Stimulated activated CD8-positive, alpha-beta memory T cell treated with anti-CD3 and anti-CD28 coated beads, Interleukin-7, amount 100 ng/mL, for 4 hours (primary cell): ENCODE results near the gene LPAR5.
"Not testable (repeated sequence)": the region's sequence is repeated elsewhere in the genome, so short reads cannot be mapped to it uniquely, and the experiment has no call there.

ENCODE experiments used
- DNase-seq, 2 donors: peaks; one replicate each; pipeline ENCODE4 v3.0.0-alpha.2; 2020; ENCODE audit warnings: low read depth in 2 of 2

LPAR5 gene

DNA sequence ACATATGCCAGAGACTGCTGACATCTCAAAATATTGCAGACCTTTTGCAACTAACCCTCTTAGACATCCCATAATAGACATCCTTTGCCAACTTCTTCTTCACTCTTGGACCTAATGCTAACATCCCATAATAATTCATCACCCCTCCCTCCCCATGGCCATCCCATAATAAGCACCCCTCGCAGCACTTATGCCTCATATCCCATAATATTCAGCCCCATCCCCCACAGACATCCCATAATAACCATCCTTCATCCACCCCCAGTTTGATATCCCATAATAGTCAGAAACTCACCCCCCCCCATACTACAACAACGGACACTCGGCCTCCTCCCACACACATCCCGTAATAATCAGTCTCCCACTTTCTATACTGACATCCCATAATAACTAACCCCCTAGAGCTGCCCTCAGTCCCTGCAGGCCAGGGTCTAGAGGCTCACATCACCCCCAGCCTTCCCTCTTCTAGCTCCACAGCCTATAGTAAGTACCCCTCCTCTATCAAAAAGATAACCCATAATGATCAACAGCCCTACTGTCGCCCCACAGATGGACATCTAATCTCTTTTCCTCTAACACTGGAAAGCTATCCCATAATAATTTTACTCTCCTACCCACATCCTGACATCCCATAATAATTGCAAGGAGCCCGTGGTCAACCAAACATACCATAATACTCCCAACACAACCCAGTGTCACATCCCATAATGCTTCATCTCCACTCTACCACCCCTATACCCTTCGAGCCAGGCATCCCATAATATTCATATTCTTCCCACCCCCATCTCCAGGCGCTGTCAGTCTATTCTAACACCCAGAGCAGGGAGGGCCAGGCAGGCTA lies 27.8 kb downstream of the LPAR5 start:
- DNase-seq: peak; percentile 47 to 57

DNA sequence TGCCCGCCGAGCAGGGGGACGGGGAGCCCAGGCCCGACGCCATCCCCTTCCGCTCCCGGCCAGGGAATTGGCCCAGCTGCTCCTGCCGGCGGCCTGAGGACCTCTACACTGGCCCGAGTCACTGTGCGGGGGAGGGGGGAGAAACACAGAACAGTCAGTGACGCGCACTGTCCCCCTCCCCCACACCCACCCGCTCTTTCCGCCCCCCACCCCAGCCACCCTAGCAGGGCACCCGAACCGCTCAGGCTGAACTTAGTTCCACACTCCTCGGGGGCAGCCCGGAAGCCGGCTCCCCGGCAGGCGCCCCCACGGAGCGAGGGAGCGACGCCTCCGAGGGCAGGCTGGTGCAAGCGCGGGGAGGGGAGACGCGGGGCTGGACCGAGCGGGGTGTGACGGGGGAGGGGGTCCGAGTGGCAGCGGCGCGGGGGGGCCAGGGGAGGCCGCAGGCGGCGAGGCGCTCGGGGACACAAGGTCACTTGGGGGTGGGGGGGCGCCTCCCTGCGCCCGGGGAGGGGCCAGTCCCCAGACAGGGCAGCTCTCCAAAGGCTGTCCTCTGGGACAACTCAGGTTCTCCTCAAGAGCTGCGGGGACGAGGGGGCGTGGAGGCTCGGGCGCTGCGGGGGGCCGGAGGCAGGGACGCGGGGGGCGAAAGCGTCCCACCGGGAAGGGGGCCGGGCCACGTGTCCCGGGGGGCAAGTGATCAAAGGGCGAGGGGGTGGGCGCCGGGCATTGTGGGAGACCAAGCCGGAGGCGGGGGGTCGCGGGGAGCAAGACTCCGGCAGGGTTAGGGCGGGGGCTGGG lies 29.2 kb downstream of the LPAR5 start:
- DNase-seq: peak; percentile 55 to 75

DNA sequence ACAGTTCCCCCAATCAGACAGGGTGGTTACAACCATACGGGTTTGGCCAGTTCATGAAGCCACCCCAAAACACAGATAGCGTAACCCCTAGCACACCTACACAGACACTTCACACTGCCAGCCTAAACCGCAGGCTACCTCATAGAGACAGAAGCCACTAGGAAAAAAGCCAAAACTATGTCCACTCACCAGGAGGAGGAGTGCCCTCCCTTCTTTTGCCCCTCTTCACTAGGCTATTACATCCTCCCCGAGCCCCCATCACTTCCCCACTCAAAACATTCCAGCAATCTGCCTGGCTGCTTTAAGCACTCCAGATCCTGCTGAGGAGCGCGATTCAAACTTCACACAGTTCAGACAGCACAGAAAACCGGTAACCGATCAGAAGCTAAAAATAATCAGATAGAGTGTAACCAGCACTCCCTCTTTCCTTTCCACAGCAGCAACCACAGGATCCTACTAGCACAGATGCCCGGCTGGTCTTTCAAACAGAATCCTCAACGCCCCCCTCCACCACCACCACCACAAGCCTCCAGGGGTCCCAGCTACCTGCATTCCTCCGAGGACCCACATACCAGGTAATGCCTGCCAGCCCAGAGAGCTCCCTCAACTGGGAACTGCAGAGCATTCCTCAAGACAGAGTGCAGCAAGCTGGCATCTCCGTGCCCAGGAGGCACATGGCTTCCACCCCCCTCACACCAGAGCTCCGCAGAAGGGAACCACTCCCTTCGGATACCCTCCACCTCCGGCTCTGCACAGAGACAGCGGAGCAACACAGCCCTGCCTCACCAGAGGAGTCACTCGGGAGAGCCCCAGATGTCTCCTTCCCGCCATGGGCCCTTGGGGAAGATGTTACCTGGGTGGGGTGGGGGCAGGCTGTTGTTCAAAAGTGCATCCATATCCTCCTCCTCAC lies 30.1 kb downstream of the LPAR5 start:
- peak in 1 of 2 donors; percentile 23 for DNase-seq

DNA sequence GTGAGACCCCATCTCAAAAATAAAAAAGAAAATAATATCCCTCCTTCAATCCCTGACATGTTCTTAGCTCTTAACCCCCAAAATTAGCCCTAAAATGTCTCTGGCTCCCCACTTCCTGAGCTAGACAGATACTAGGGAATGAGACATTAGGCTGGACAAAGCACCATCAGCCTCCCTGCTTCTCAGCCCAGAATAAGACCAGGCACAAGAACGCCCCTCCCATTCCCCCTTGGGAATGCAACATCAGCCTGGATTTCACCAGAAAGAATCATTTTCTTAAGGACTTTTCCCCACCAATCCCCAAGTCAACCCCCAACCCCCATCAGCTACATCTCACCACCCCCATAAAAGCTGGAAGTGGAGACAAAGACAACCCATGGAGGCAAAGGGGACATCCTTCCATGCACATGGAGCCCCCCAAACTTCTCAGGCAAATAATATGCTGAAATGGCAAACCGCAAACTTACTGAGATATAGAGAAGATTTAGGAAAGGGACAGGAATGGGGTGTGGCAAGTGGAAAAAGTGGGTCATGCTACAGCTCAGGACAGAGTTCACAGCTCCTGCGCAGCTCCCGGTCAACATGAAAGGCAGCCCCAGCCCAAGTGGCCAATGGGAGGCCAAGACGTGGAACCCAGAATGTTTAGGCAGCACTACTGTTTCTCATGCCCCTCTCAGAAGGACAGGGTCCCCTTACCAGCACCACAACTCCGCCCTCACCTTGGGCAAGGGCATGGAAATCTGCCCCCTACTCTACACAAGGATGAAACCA lies 31.3 kb downstream of the LPAR5 start:
- no peak for DNase-seq

DNA sequence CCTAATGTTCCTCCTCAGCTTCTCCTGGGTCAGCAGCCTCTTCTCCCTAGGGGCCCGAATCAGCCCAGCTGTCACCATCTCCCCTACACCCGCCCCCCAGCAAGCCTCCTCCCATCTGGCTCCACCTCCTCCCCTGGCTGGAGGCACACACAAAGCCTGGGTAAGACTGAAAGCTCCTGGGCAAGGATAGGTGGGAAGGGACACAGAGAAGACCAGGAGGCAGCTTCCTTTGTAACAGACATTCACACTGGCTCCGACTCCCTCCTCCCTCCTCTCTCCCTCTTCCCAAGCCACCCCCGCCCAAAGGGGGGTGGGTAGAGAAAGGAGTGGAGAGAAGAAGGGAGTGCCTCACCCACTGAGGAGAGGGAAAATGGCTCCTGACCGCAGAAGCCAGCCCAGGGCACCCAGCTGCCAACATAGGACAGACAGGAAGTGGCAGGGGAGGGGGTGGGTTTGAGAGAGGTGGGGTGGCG lies 32.6 kb downstream of the LPAR5 start:
- no peak for DNase-seq

DNA sequence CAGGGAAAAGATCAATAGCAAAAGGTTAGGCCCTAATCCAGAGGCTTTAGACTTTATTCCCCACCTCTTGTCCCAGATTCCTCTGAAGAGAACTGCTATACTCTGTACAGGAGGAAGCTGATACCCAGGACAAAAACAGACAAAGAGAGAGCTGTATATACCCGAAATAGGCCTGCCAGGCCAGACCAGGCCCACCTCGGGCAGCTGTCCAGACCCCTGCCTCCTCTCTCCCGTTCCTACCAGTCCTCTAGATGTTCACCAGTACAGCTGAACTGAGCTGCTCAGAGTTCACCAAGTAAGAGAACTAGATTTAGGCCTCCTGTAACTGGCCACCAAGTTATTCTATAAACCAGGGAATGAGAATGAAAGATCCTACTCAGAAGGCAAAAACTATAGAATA lies 33.2 kb downstream of the LPAR5 start:
- DNase-seq: no peak

DNA sequence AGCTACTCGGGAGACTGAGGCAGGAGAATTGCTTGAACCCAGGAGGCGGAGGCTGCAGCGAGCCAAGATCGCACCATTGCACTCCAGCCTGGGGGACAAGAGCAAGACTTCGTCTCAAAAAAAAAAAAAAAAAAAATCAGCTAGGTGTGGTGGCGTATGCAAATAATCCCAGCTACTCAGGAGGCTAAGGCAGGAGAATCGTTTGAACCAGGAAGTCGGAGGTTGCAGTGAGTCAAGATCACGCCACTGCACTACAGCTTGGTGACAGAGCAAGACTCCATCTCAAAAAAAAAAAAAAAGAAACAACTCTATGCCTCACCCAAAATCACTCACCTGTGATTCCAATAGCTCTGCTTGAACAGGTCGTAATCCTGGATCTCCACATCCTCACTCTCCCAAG lies 40.1 kb downstream of the LPAR5 start:
- DNase-seq: not testable (repeated sequence)

DNA sequence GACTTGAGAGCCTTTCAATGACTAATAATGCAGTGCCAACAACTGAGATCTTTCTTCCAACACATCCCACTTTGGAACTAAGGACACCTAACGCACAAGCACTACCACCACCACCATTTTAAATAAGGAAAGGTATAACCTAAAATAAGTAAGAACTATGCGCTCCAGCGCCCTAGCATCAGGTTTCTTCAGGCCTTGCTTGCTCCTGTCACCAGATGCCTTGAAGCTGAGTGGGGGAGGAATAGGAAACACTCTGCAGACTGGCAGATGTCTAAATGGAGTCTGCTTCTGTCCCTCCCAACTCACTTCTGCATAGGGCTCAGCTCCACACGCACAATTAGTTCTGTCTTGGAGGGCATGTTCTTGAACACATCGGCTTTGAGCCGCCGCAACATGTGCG lies 43.7 kb downstream of the LPAR5 start:
- no peak for DNase-seq

DNA sequence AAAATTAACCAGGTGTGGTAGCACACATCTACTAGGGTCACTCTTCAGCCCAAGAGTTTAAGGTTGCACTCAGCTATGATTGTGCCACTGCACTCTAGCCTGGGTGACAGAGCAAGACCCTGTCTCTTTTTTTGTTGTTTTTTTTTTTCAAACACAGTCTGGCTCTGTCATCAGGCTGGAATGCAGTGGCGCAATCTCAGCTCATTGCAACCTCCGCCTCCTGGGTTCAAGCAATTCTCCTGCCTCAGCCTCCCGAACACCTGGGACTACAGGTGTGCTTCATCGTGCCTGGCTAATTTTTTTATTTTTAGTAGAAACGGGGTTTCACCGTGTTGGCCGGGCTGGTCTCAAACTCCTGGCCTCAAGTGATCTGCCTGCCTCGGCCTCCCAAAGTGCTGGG lies 49.2 kb downstream of the LPAR5 start:
- DNase-seq: not testable (repeated sequence)

DNA sequence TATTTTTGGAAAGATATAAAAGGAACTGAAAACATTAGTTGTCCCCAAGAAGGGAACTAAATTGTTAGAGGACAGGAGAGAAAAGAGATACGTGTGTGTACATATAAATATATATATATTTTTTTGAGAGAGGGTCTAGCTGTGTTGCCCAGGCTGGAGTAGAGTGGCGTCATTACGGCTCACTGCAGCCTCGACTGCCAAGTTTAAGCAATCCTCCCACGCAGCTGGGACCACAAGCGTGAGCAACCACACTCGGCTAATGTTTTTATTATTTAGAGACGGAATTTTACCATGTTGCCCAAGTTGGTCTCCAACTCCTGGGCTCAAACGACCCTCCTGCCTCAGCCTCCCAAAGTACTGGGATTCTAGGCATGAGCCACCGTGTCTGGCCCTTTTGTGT lies 51.5 kb downstream of the LPAR5 start:
- DNase-seq: no peak

DNA sequence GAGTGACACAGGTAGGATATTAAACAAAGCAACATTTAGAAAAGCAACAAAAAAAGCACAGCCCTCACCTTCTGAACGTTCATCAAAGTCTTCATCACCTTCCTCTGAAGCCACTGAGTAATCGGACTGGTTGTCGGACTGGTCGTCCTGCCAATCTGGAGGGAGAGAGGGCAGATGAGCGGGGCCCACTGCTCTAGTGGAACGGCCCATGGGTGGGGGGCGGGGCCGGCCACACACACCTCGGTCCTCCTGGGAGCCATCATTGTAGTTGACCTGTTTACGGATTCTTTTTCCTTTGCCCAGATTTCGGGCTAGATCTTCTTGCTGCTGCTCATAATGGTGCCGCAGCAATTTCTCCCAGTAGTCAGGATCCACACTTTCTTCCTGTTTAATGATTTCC lies 52.8 kb downstream of the LPAR5 start:
- no peak for DNase-seq

DNA sequence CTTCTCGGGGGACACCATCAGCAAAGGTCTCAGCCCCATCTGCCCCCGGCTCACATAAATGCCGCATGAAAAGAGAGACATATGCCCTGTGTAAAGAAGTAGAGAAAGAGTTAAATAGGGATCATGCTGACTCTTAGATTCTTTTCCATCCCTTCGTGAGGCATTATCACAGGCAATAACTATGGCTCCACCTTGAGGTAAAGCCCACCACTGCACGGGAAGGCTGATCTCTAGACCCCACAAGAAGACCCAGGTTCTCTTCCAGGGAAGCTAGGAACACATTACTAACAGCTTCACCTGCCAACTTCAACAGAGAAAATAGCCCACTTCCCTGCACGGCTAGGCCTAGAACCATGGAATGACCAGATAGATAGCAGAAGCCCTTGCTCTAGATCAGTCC lies 53.6 kb downstream of the LPAR5 start:
- DNase-seq: no peak

DNA sequence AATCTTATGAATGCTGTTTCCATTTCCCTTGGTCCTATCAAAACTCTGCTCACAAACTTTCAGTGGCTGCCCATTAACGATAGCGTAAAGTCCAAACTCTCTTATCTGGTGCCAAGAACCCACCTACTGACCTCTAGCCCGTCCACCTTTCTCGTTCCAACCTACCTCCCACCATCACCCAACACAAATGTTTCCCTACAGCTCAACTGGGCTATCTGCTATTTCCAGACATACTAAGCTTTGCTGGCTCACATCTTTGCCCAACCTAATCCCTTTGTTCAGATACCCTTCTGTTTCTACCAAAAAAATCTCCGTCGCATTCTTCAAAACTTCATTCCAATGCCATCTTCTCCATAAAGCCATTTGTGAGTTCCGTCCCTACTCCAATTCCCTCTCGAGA lies 60.1 kb downstream of the LPAR5 start:
- DNase-seq: no peak

DNA sequence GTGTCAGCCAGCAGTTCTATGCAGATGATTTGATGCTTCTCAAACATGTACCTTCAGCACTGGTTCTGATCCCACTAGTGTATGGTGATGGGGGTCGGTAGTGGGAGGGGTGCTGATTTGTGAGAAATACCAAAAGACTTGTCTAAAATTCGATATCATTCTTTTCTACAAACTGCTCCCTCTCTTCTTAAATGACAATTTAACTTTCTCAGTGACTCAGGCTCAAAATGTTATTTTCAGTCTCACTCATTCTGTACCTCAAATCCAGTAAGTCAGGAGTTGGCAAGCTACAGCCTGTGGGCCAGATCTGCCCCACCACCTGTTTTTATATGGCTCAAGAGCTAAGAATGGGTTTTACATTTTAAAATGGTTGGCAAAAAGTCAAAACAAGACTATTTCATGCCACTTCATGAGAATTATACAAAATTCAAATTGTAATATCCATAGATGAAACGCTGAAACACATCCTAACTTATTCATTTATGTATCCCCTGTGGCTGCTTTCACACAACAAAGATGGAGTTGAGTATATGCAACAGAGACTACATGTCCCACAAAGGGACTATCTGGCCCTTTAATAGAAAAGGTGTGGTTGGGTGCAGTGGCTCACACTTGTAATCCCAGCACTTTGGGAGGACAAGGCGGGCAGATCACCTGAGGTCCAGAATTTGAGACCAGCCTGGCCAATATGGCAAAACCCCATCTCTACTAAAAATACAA lies 61.0 kb downstream of the LPAR5 start:
- no peak for DNase-seq

DNA sequence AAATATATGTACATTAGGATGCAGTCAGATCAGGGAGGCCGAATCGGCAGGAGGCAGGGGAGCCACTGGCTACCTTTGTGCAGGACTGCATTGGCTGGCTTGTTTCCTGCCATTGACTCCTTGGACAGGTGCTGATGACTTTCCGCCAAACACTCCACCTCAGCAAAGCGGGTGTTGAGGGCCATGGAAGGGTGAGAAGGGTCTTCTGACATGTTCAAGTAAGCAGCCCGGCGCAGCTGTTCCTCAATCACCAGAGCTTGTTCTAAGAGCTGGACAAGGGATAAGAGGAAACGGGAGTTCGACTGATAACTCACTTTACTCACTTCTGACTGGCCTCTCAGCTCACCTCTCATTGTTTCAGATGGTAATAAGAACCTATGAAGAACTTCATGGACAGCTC lies 62.8 kb downstream of the LPAR5 start:
- no peak for DNase-seq

DNA sequence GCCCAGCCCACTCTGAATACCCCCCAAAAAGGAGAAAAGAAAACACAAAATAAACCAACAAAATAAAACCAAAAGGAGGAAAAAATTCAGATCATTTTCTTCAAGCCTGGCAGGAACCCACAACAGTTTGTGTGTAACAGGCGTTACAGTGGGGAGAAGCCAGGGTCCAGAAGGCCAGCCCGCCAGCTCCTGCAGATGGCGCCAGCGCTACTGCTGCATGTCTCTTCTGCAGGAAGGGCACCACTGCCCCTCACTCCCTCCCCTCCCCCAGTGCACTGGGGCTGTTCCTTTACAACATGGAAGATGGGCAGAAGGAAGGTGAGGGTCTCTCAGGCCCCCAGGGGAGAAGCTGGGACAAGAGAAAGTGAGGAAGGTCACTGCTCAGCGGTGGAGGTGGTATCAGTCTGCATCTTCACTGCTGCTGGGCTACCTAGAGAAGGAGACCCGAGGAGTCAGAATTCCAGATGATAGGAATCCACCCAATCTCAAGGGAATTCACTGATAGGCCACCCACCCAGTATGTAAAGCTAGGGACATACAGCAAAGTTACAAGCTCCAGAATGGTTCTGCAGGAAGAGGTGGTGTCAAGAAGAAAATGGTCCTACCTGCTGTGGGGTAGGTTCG lies 65.4 kb downstream of the LPAR5 start:
- no peak for DNase-seq

DNA sequence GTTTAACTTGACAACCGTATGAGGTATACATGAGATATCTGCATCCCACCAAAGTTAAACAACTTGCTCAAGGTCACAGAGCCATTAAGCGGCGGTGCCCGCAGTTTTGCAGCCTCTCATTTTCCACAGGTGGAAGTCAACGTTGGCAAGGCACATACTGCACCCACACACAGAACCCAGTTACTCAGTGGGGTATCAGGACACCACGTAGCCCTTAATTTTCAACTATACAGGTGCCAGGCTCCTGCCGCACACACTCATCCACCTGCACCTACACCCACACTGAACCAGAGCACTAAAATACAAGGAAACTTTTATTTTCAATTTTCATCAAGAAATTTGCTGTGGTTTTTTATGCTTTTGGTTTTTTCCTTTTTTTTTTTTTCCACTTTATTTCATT lies 66.0 kb downstream of the LPAR5 start:
- DNase-seq: no peak

DNA sequence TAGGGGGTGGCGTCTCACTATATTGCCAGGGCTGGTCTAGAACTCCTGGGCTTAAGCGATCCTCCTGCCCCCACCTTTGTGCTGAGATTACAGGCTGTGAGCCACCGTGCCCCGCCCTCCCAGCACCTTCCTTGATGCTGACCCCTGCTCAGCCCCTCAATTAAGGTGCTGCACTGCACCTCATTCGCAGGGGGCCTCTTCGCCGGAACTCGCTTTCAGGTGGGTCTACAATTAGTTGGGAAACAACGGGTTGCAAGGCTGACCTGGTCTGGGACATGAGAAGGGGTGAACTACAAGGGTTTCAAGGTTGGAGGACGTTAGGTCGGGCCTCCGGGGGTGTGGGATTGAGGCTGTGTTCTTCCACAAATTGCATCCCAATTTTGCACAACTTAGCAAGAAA lies 66.4 kb downstream of the LPAR5 start:
- no peak for DNase-seq
